Measurements from ENCODE around the gene CALHM5. TPM values are rescaled to one million over a fixed set of nuclear protein-coding genes. Genes with fewer than 3 reads are reported as not detected.

The CALHM5 gene
- total and polyA plus RNA-seq, 8 donors: 2.3 to 6.7 (median 5.3) TPM

GRCh38 chr6:116472706-116473105, 38.7 kb upstream of the CALHM5 start:
- no peak overlapping the region for H3K4me3 ChIP-seq
- intact Hi-C loops (cut with DNase I): no loop called here
- TF ChIP-seq CTCF (IDR thresholded peaks at IDR 0.05): no peak
- peaks cover 0 to 34% of the 10 kb centered on the region in 2 donors for H3K4me1 ChIP-seq
- H3K36me3 ChIP-seq: no peaks in the 10 kb centered on the region
- DNase-seq (no peak), ATAC-seq (no peak)
- no peak overlapping the region for H3K27ac ChIP-seq
- no peaks in the 10 kb centered on the region for H3K9me3 ChIP-seq
- H3K27me3 ChIP-seq: no peaks in the 10 kb centered on the region

GRCh38 chr6:116475141-116475540, 36.3 kb upstream of the CALHM5 start:
- ATAC-seq: no peak
- Histone ChIP-seq H3K27me3 (no peaks in the 10 kb centered on the region), H3K27ac (peak overlapping the region in 1 of 2 donors; percentile 82), H3K4me3 (no peak overlapping the region), H3K9me3 (no peaks in the 10 kb centered on the region), H3K36me3 (no peaks in the 10 kb centered on the region), H3K4me1 (peaks cover 0 to 34% of the 10 kb centered on the region in 2 donors)
- no peak for DNase-seq
- intact Hi-C loops (cut with DNase I): no loop called here
- no peak for TF ChIP-seq CTCF (IDR thresholded peaks at IDR 0.05)

GRCh38 chr6:116476002-116476678, 35.3 kb upstream of the CALHM5 start:
- H3K27me3 ChIP-seq: no peaks in the 10 kb centered on the region
- peak; percentile 64 for ATAC-seq
- H3K4me3 ChIP-seq: no peak overlapping the region
- intact Hi-C loops (cut with DNase I): no loop called here
- no peak for DNase-seq
- H3K4me1 ChIP-seq: peaks cover 0 to 30% of the 10 kb centered on the region in 2 donors
- no peaks in the 10 kb centered on the region for H3K36me3 ChIP-seq
- H3K9me3 ChIP-seq: no peaks in the 10 kb centered on the region
- no peak for TF ChIP-seq CTCF (IDR thresholded peaks at IDR 0.05)
- peak overlapping the region in 1 of 2 donors; percentile 82 for H3K27ac ChIP-seq

- Histone ChIP-seq H3K9me3 (no peaks in the 10 kb centered on the region), H3K27me3 (no peaks in the 10 kb centered on the region), H3K36me3 (no peaks in the 10 kb centered on the region), H3K4me3 (no peak overlapping the region), H3K4me1 (no peaks in the 10 kb centered on the region), H3K27ac (no peak overlapping the region)
- intact Hi-C loops (cut with DNase I): no loop called here
- ATAC-seq (no peak), DNase-seq (no peak)
- no peak for TF ChIP-seq CTCF (IDR thresholded peaks at IDR 0.05)
Measured at GRCh38 chr6:116482780-116483179, 28.7 kb upstream of the CALHM5 start.

- no peak for DNase-seq
- no peak for TF ChIP-seq CTCF (IDR thresholded peaks at IDR 0.05)
- intact Hi-C loops (cut with DNase I): no loop called here
Measured at GRCh38 chr6:116483616-116484015, 27.8 kb upstream of the CALHM5 start.

More at GRCh38 chr6:116483616-116484015, 27.8 kb upstream of the CALHM5 start:
- Histone ChIP-seq H3K27ac (no peak overlapping the region), H3K4me3 (no peak overlapping the region), H3K9me3 (no peaks in the 10 kb centered on the region), H3K27me3 (no peaks in the 10 kb centered on the region), H3K36me3 (no peaks in the 10 kb centered on the region), H3K4me1 (no peaks in the 10 kb centered on the region)
- ATAC-seq: no peak

Measured in left lung (tissue), 10 donors.